HL-60 (cell line): ENCODE results near the gene PILRB.

ENCODE experiments used
- DNase-seq, 2 experiments: peaks; one replicate each; pipeline ENCODE4 v3.0.0-alpha.2; 2010 to 2020; ENCODE audit warnings: low read depth in 1 of 2, low spot score in 1 of 2
- H3K27ac ChIP-seq: fragments of 250-450 bp; sonication (Bioruptor Pico); replicated peaks from 2 replicates; pipeline ENCODE4 v1.5.1; 2020; ENCODE audit warnings: mild to moderate bottlenecking, moderate library complexity
- H3K27me3 ChIP-seq: fragments of 250-450 bp; sonication (Bioruptor Pico); 2 replicates; pipeline ENCODE4 v1.5.1; 2021; ENCODE audit warnings: mild to moderate bottlenecking, moderate library complexity; ENCODE audit not compliant: insufficient read depth, poor library complexity, severe bottlenecking
- H3K4me3 ChIP-seq: replicated peaks from 2 replicates; pipeline ENCODE4 v1.5.1; 2011; ENCODE audit warnings: mild to moderate bottlenecking, control low read depth, low read length; ENCODE audit not compliant: insufficient read depth
- GABPA ChIP-seq: IDR thresholded peaks from 2 replicates; pipeline ENCODE4 v1.6.1; 2012; ENCODE audit warnings: low read depth
- POLR2AphosphoS5 ChIP-seq: IDR thresholded peaks from 2 replicates; pipeline ENCODE4 v1.6.1; 2012; ENCODE audit warnings: low read depth
- SPI1 ChIP-seq: IDR thresholded peaks from 2 replicates; pipeline ENCODE4 v1.6.1; 2012; ENCODE audit warnings: low read depth, mild to moderate bottlenecking, borderline replicate concordance
- TF ChIP-seq, protein P1 (sequence below): IDR thresholded peaks from 2 replicates; pipeline ENCODE4 v1.6.1; 2012; ENCODE audit warnings: low read depth; ENCODE audit not compliant: insufficient replicate concordance
- TF ChIP-seq, protein P2 (sequence below): IDR thresholded peaks from one replicate; pipeline ENCODE4 v1.5.1; 2011; ENCODE audit warnings: low read length, control low read depth, inconsistent platforms; ENCODE audit not compliant: insufficient read depth

Gene PILRB

DNA sequence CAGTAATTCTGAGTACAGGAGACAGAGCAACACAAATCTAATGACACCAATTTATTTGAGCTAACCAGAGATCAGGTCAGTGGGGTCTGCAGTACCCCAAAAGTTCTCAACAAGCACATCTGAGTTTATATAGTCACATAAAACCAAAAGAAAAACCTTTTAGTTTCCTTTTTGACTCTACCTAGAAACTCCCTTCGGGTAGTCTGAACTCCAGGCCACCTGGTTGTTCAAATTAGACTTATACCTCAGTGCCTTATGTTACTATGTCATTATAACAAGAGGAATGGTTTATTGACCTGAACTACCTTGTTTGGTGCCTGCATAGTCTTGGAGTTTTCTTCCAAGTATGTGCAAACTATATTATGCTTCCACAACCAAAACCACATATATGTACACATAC lies 56.0 kb downstream of the PILRB start:
- H3K27me3 ChIP-seq = no peaks in the 10 kb centered on the region
- no peak overlapping the region for H3K4me3 ChIP-seq
- no peak for DNase-seq
- no peak overlapping the region for H3K27ac ChIP-seq
- TF ChIP-seq, protein P1, sequence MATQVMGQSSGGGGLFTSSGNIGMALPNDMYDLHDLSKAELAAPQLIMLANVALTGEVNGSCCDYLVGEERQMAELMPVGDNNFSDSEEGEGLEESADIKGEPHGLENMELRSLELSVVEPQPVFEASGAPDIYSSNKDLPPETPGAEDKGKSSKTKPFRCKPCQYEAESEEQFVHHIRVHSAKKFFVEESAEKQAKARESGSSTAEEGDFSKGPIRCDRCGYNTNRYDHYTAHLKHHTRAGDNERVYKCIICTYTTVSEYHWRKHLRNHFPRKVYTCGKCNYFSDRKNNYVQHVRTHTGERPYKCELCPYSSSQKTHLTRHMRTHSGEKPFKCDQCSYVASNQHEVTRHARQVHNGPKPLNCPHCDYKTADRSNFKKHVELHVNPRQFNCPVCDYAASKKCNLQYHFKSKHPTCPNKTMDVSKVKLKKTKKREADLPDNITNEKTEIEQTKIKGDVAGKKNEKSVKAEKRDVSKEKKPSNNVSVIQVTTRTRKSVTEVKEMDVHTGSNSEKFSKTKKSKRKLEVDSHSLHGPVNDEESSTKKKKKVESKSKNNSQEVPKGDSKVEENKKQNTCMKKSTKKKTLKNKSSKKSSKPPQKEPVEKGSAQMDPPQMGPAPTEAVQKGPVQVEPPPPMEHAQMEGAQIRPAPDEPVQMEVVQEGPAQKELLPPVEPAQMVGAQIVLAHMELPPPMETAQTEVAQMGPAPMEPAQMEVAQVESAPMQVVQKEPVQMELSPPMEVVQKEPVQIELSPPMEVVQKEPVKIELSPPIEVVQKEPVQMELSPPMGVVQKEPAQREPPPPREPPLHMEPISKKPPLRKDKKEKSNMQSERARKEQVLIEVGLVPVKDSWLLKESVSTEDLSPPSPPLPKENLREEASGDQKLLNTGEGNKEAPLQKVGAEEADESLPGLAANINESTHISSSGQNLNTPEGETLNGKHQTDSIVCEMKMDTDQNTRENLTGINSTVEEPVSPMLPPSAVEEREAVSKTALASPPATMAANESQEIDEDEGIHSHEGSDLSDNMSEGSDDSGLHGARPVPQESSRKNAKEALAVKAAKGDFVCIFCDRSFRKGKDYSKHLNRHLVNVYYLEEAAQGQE = no peak
- TF ChIP-seq SPI1 = no peak
- TF ChIP-seq, protein P2, sequence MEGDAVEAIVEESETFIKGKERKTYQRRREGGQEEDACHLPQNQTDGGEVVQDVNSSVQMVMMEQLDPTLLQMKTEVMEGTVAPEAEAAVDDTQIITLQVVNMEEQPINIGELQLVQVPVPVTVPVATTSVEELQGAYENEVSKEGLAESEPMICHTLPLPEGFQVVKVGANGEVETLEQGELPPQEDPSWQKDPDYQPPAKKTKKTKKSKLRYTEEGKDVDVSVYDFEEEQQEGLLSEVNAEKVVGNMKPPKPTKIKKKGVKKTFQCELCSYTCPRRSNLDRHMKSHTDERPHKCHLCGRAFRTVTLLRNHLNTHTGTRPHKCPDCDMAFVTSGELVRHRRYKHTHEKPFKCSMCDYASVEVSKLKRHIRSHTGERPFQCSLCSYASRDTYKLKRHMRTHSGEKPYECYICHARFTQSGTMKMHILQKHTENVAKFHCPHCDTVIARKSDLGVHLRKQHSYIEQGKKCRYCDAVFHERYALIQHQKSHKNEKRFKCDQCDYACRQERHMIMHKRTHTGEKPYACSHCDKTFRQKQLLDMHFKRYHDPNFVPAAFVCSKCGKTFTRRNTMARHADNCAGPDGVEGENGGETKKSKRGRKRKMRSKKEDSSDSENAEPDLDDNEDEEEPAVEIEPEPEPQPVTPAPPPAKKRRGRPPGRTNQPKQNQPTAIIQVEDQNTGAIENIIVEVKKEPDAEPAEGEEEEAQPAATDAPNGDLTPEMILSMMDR = no peak
- TF ChIP-seq GABPA = no peak
- no peak for TF ChIP-seq POLR2AphosphoS5

DNA sequence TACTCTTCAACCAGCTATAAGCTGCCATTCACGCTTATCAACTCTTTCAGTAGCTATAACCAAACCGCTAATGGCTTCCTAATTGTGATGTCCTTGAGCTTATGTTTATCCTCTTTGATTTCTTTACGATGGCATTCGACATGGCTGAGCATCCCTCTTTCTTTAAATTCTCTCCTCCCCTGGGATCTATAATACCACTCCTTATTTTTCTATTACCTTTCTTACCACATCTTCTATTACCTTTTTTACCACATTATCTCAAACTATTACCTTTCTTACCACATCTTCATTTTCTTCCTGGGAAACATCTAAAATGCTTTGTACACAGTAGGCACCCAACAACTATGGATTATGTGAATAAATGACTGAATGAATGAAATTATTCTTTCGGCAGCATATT lies 57.5 kb downstream of the PILRB start:
- no peak overlapping the region for H3K27ac ChIP-seq
- H3K4me3 ChIP-seq = no peak overlapping the region
- no peak for DNase-seq
- TF ChIP-seq, protein P1 = no peak
- TF ChIP-seq GABPA = no peak
- TF ChIP-seq, protein P2 = no peak
- no peak for TF ChIP-seq SPI1
- TF ChIP-seq POLR2AphosphoS5 = no peak
- H3K27me3 ChIP-seq = no peaks in the 10 kb centered on the region
